Superior temporal gyrus (tissue), 1 donor: ENCODE results near the gene RASL12.
"Not testable (repeated sequence)": the region's sequence is repeated elsewhere in the genome, so short reads cannot be mapped to it uniquely, and the experiment has no call there.

Experiments used
- DNase-seq: peaks from one replicate; pipeline ENCODE4 v3.0.0-alpha.2; 2016; ENCODE audit errors: extremely low spot score

The RASL12 gene

GRCh38 chr15:65056106-65056505 lies 11.7 kb downstream of the RASL12 start:
- no peak for DNase-seq

GRCh38 chr15:65055201-65055870 lies 12.5 kb downstream of the RASL12 start:
- DNase-seq, result no peak

- peak; percentile 86 for DNase-seq
Observed at GRCh38 chr15:65054333-65055200, 13.2 kb downstream of the RASL12 start.

- no peak for DNase-seq
Observed at GRCh38 chr15:65052956-65053355, 14.8 kb downstream of the RASL12 start.

- DNase-seq, result no peak
Observed at GRCh38 chr15:65051266-65051665, 16.5 kb downstream of the RASL12 start.

- DNase-seq, result no peak
Observed at GRCh38 chr15:65050270-65050669, 17.5 kb downstream of the RASL12 start.

GRCh38 chr15:65049418-65049840 lies 18.4 kb downstream of the RASL12 start:
- DNase-seq, result peak; percentile 98

GRCh38 chr15:65048241-65048640 lies 19.6 kb downstream of the RASL12 start:
- DNase-seq, result no peak

DNA sequence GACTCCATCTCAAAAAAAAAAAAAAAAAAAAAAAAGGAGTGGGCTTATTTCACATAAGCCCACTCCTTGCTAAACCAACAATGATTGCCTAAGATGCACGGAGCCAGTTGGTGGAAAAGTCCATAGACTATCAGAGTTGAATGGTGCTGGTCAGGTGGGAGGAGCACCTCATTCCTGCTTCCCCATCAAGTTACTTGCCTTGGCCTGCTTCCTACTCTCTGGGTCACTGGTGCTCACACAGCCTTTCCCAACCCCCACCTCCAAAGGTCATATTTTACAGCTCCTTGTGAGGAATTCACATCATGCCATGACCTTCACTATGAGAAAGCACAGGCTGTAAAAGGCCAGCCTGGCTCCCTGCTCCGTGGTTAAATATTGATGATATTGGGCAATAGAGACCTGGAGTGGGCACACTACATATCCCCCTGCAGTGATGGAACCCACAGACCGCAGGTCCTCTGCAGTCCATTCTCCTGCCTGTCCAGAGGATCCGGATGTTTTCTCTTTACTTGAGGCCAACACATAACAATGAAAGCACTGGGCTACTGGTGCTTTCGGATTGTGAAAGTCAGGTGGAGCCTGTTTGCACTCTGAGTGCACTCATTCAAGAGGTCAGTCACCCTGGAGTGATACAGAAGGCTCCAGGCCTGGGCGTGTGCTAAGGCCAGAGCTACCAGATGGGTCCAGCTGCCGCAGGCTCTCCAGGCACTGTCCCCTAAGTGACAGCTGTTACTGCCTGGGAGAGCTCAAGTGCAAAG lies 22.9 kb downstream of the RASL12 start, which contains the start of gene SLC51B:
TSS of gene SLC51B (plus strand) at position 664 of the 758 bp plus-strand sequence. CDS start 4,618 bp downstream, outside the sequence.
- no peak for DNase-seq

DNA sequence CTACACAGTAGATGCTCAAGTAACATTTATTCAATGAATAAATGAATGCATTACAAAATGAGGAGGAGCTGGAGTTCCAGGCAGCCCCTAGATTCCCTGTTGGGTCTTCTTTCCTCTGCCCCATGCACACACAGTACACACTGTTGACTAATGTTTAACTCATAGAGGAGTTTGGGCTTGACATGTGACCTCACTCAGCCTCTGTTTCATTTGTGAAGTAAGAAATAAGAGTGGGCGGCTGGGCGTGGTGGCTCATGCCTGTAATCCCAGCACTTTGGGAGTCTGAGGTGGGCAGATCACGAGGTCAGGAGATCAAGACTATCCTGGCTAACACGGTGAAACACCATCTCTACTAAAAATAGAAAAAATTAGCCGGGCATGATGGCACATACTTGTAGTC lies 23.6 kb downstream of the RASL12 start:
- not testable (repeated sequence) for DNase-seq

- no peak for DNase-seq
Observed at GRCh38 chr15:65042776-65043327, 24.9 kb downstream of the RASL12 start.

DNA sequence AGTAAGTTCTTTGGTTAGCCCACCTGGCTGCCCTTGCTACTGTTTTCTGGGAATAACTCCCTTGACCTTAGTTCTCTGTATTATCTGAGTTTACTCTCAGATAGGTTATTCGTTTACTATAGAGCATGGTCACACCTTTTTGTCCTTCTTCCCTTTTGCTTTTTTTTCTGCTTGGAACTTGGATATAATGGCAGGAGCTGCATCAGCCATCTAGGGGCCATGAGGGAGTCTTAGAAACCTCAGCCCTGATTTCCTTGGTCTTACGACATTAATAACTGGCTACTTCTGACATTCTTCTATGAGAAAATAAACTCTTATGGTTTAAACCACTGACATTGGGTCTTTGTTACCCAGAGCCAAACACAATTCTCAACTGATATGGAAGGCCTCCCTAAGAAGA lies 26.0 kb downstream of the RASL12 start:
- no peak for DNase-seq

DNA sequence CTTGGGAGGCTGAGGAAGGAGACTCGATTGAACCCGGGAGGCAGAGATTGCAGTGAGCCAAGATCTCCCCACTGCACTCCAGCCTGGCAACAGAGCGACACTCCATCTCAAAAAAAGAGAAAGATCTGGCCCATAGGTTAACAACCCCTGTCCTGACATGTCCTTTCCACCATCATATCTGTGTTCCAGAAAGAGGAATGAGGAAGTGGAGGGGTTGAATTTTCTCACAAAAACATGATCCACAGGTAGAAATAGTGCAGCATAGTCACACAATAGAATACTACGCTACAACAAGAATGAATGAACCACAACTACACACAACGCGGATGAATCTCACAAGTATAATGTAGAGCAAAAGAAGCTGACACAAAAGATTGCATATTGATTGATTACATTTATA lies 27.3 kb downstream of the RASL12 start:
- DNase-seq, result no peak

DNA sequence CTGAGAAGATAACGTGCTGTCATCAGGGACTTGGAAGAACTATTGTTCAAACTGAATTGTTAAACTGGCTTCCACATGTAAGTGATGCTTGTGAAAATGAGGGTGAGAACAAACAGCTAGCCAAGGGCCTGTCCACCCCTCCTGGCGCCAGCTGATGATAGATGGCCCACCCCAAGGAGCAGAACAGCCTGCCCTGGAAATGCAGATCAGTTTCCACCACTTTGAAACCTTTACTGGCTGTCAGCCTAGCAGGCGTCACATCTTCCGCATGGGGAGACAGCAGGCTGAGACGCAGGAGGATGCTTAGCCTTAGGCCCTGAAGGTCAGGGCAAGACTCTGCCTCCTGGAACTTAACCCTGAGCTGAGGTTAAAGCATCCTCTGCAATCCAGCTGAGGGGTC lies 29.0 kb downstream of the RASL12 start:
- no peak for DNase-seq

- no peak for DNase-seq
Observed at GRCh38 chr15:65038428-65038827, 29.4 kb downstream of the RASL12 start.

DNA sequence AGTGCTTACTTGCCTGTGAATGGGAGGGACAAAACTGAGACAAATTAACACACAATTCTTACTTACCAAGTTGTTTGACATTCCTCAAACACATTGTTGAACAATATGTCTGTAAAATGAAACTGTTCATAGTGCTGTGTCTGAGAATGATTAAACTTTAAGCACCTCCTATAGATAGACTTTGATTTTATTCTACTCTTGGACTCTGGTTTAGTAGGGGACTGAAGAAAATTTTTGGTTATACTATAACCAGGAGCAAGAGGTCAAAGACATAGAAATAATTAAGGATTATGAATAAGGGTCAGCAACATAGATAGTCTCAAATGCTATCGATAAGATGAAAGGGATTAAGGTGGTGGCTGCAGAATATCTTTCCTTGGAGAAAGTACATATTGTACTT lies 30.5 kb downstream of the RASL12 start:
- DNase-seq, result no peak

DNA sequence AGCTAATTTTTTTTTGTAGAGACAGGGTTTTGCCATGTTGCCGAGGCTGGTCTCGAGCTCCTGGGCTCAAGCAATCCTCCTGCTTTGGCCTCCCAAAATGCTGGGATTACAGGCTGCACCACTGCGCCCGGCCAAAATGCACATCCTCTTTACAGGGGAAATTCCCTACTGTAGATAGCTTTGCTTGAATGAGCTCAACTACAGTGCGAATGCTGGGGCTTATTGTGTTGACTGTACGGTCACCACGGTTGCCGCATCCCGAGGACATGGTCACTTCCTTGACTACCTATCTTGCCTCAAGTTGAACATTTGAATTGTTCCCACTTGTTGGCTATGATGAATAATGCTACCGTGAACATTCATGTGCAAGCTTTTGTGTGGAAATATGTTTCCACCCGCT lies 33.1 kb downstream of the RASL12 start:
- no peak for DNase-seq

GRCh38 chr15:65033659-65034269 lies 34.0 kb downstream of the RASL12 start:
- peak; percentile 75 for DNase-seq

GRCh38 chr15:65032801-65033537 lies 34.8 kb downstream of the RASL12 start:
- peak; percentile 59 for DNase-seq

GRCh38 chr15:65029736-65030208 lies 38.0 kb downstream of the RASL12 start:
- DNase-seq, result no peak
